Upper lobe of left lung (tissue), 4 donors: ENCODE data around the gene EMC6.

Experiments used
- CTCF ChIP-seq, 6 experiments: fragments of 450-650 bp in 4 of 6; fragments of 200-600 bp in 2 of 6; sonication (generic) in 2 of 6; IDR thresholded peaks; one replicate each; pipeline ENCODE4 v1.5.1; 2016 to 2019; ENCODE audit warnings: antibody characterized with exemption in 6 of 6
- EP300 ChIP-seq, 4 donors: sonication (generic); formaldehyde crosslinking; IDR thresholded peaks; one replicate each; pipeline ENCODE4 v1.5.1; 2017; ENCODE audit warnings: antibody characterized with exemption in 4 of 4, control low read depth in 2 of 4
- POLR2A ChIP-seq, 4 donors: fragments of 450-650 bp; IDR thresholded peaks; one replicate each; pipeline ENCODE4 v1.5.1; 2016 to 2017; ENCODE audit warnings: antibody characterized with exemption in 4 of 4, mild to moderate bottlenecking in 2 of 4
- POLR2AphosphoS5 ChIP-seq, 2 donors: sonication (generic); formaldehyde crosslinking; IDR thresholded peaks; one replicate each; pipeline ENCODE4 v1.5.1; 2017; ENCODE audit warnings: antibody characterized with exemption in 2 of 2

- no peak for TF ChIP-seq CTCF (IDR thresholded peaks at IDR 0.05)
- TF ChIP-seq POLR2A (IDR thresholded peaks at IDR 0.05): no peak
- no peak for TF ChIP-seq EP300 (IDR thresholded peaks at IDR 0.05)
- TF ChIP-seq POLR2AphosphoS5 (IDR thresholded peaks at IDR 0.05): no peak
Measured at GRCh38 chr17:3672571-3672970, 4.0 kb downstream of the EMC6 start.
